ENCODE data around the gene KCNG3.

GRCh38 chr2:42480402-42480801 lies 13.4 kb downstream of the KCNG3 start:
- no peak for TF ChIP-seq CTCF (IDR thresholded peaks at IDR 0.05)
- no peak for TF ChIP-seq POLR2AphosphoS5 (IDR thresholded peaks at IDR 0.05)
- no peak for TF ChIP-seq POLR2A (IDR thresholded peaks at IDR 0.05)
- no peak for TF ChIP-seq EP300 (IDR thresholded peaks at IDR 0.05)

Data from gastroesophageal sphincter (tissue), 3 donors.